Measurements from ENCODE around the gene ANK3.

The ANK3 gene

GRCh38 chr10:60389413-60390025, at the start of gene ANK3:
Gene ANK3, minus strand, starts transcription at chr10:60389875. Its CDS starts 337 bp downstream, at chr10:60389538.
- Mint-ChIP-seq H3K36me3 (no peaks in the 10 kb centered on the region), H3K4me1 (peaks cover 7% of the 10 kb centered on the region), H3K27me3 (no peaks in the 10 kb centered on the region), H3K9me3 (no peaks in the 10 kb centered on the region), H3K4me3 (no peak within 1 kb of the TSS), H3K27ac (no peak within 1 kb of the TSS)
- CTCF ChIA-PET: no interaction called here
- DNase-seq: no peak

- CTCF ChIA-PET: interaction anchor here (1.1 to 1.6 kb wide), 3 partner anchors 196 to 319 kb away, joined by 4 to 8 read pairs (median 5); no protein-coding TSS in a partner anchor
- no peaks in the 10 kb centered on the region for H3K9me3 Mint-ChIP-seq
- no peak overlapping the region for H3K4me3 Mint-ChIP-seq
- no peaks in the 10 kb centered on the region for H3K4me1 Mint-ChIP-seq
- H3K27ac Mint-ChIP-seq: no peak overlapping the region
- no peaks in the 10 kb centered on the region for H3K27me3 Mint-ChIP-seq
- DNase-seq: peak; percentile 27
- no peaks in the 10 kb centered on the region for H3K36me3 Mint-ChIP-seq
These were observed 44.9 kb upstream of the ANK3 start for GRCh38 chr10:60434418-60435046.

GRCh38 chr10:60433684-60434083, 44.0 kb upstream of the ANK3 start:
- no peak overlapping the region for H3K27ac Mint-ChIP-seq
- CTCF ChIA-PET: interaction anchor here (1.1 to 1.6 kb wide), 3 partner anchors 195 to 319 kb away, joined by 4 to 8 read pairs (median 5); no protein-coding TSS in a partner anchor

GRCh38 chr10:60430836-60431597, 41.3 kb upstream of the ANK3 start:
- no peaks in the 10 kb centered on the region for H3K27me3 Mint-ChIP-seq

More at GRCh38 chr10:60433684-60434083, 44.0 kb upstream of the ANK3 start:
- no peaks in the 10 kb centered on the region for H3K27me3 Mint-ChIP-seq
- DNase-seq: no peak
- no peaks in the 10 kb centered on the region for H3K9me3 Mint-ChIP-seq
- H3K4me1 Mint-ChIP-seq: no peaks in the 10 kb centered on the region
- no peaks in the 10 kb centered on the region for H3K36me3 Mint-ChIP-seq
- H3K4me3 Mint-ChIP-seq: no peak overlapping the region

GRCh38 chr10:60430017-60430416, 40.3 kb upstream of the ANK3 start:
- CTCF ChIA-PET: no interaction called here
- no peaks in the 10 kb centered on the region for H3K36me3 Mint-ChIP-seq
- no peaks in the 10 kb centered on the region for H3K27me3 Mint-ChIP-seq
- H3K27ac Mint-ChIP-seq: no peak overlapping the region
- no peaks in the 10 kb centered on the region for H3K4me1 Mint-ChIP-seq
- H3K4me3 Mint-ChIP-seq: no peak overlapping the region
- H3K9me3 Mint-ChIP-seq: no peaks in the 10 kb centered on the region
- DNase-seq: no peak

More at GRCh38 chr10:60430836-60431597, 41.3 kb upstream of the ANK3 start:
- H3K27ac Mint-ChIP-seq: no peak overlapping the region
- no peaks in the 10 kb centered on the region for H3K9me3 Mint-ChIP-seq
- CTCF ChIA-PET: interaction anchor here (1.8 kb wide), 1 partner anchor 193 kb away, joined by 5 read pairs; no protein-coding TSS in a partner anchor
- no peaks in the 10 kb centered on the region for H3K4me1 Mint-ChIP-seq
- no peak for DNase-seq
- no peaks in the 10 kb centered on the region for H3K36me3 Mint-ChIP-seq
- H3K4me3 Mint-ChIP-seq: no peak overlapping the region

- Mint-ChIP-seq H3K9me3 (no peaks in the 10 kb centered on the region), H3K36me3 (no peaks in the 10 kb centered on the region), H3K27me3 (no peaks in the 10 kb centered on the region), H3K27ac (no peak overlapping the region), H3K4me3 (no peak overlapping the region), H3K4me1 (no peaks in the 10 kb centered on the region)
- CTCF ChIA-PET: no interaction called here
- no peak for DNase-seq
These were observed 39.6 kb upstream of the ANK3 start for GRCh38 chr10:60429084-60429849.

GRCh38 chr10:60428387-60428737, 38.7 kb upstream of the ANK3 start:
- CTCF ChIA-PET: no interaction called here
- DNase-seq: no peak
- H3K9me3 Mint-ChIP-seq: no peaks in the 10 kb centered on the region
- H3K36me3 Mint-ChIP-seq: no peaks in the 10 kb centered on the region
- H3K27ac Mint-ChIP-seq: no peak overlapping the region
- H3K27me3 Mint-ChIP-seq: no peaks in the 10 kb centered on the region
- no peak overlapping the region for H3K4me3 Mint-ChIP-seq
- H3K4me1 Mint-ChIP-seq: no peaks in the 10 kb centered on the region

GRCh38 chr10:60427709-60428386, 38.2 kb upstream of the ANK3 start:
- no peak overlapping the region for H3K27ac Mint-ChIP-seq
- no peaks in the 10 kb centered on the region for H3K9me3 Mint-ChIP-seq
- no peak overlapping the region for H3K4me3 Mint-ChIP-seq
- no peak for DNase-seq
- H3K27me3 Mint-ChIP-seq: no peaks in the 10 kb centered on the region
- H3K36me3 Mint-ChIP-seq: no peaks in the 10 kb centered on the region
- H3K4me1 Mint-ChIP-seq: no peaks in the 10 kb centered on the region
- CTCF ChIA-PET: no interaction called here

- no peaks in the 10 kb centered on the region for H3K4me1 Mint-ChIP-seq
- H3K9me3 Mint-ChIP-seq: no peaks in the 10 kb centered on the region
- H3K27me3 Mint-ChIP-seq: no peaks in the 10 kb centered on the region
- CTCF ChIA-PET: no interaction called here
- DNase-seq: no peak
- H3K27ac Mint-ChIP-seq: no peak overlapping the region
- no peak overlapping the region for H3K4me3 Mint-ChIP-seq
- no peaks in the 10 kb centered on the region for H3K36me3 Mint-ChIP-seq
These were observed 37.5 kb upstream of the ANK3 start for GRCh38 chr10:60427148-60427547.

GRCh38 chr10:60426425-60426824, 36.8 kb upstream of the ANK3 start:
- Mint-ChIP-seq H3K4me3 (no peak overlapping the region), H3K4me1 (no peaks in the 10 kb centered on the region), H3K9me3 (no peaks in the 10 kb centered on the region), H3K27ac (no peak overlapping the region), H3K36me3 (no peaks in the 10 kb centered on the region), H3K27me3 (no peaks in the 10 kb centered on the region)
- no peak for DNase-seq
- CTCF ChIA-PET: interaction anchor here (1.1 kb wide), 1 partner anchor 311 kb away, joined by 3 read pairs; no protein-coding TSS in a partner anchor

GRCh38 chr10:60425392-60426110, 35.9 kb upstream of the ANK3 start:
- Mint-ChIP-seq H3K4me1 (no peaks in the 10 kb centered on the region), H3K27me3 (no peaks in the 10 kb centered on the region), H3K27ac (no peak overlapping the region), H3K36me3 (no peaks in the 10 kb centered on the region), H3K9me3 (no peaks in the 10 kb centered on the region), H3K4me3 (no peak overlapping the region)
- CTCF ChIA-PET: interaction anchor here (0.8 to 1.1 kb wide), 2 partner anchors 187 to 310 kb away, joined by 3 read pairs; no protein-coding TSS in a partner anchor
- DNase-seq: no peak

- Mint-ChIP-seq H3K27me3 (no peaks in the 10 kb centered on the region), H3K27ac (no peak overlapping the region), H3K4me3 (no peak overlapping the region), H3K36me3 (no peaks in the 10 kb centered on the region), H3K4me1 (no peaks in the 10 kb centered on the region), H3K9me3 (no peaks in the 10 kb centered on the region)
- CTCF ChIA-PET: interaction anchor here (0.8 kb wide), 1 partner anchor 186 kb away, joined by 3 read pairs; no protein-coding TSS in a partner anchor
- no peak for DNase-seq
These were observed 35.3 kb upstream of the ANK3 start for GRCh38 chr10:60424971-60425370.

- H3K27me3 Mint-ChIP-seq: no peaks in the 10 kb centered on the region
- no peak overlapping the region for H3K4me3 Mint-ChIP-seq
- no peak for DNase-seq
- H3K9me3 Mint-ChIP-seq: no peaks in the 10 kb centered on the region
- H3K4me1 Mint-ChIP-seq: no peaks in the 10 kb centered on the region
- H3K36me3 Mint-ChIP-seq: no peaks in the 10 kb centered on the region
- H3K27ac Mint-ChIP-seq: no peak overlapping the region
- CTCF ChIA-PET: no interaction called here
These were observed 34.2 kb upstream of the ANK3 start for GRCh38 chr10:60423920-60424319.

Measured in activated naive CD4-positive, alpha-beta T cell treated with anti-CD3 and anti-CD28 coated beads, Interleukin-2, amount 10 ng/mL, durations not matched to agents 7 days and 5 days (primary cell).